ENCODE data around the gene PPIF.

- TF ChIP-seq CTCF (IDR thresholded peaks at IDR 0.05; ENCODE audit: low read depth, low read length) (no peak), EZH2phosphoT487 (IDR thresholded peaks at IDR 0.05; ENCODE audit: low read depth) (no peak)
Measured at GRCh38 chr10:79333513-79333912, 13.8 kb upstream of the PPIF start.

All from OCI-LY3 (cell line).